Parathyroid adenoma (tissue), 2 donors: ENCODE measurements around the gene ANOS1.

Experiments used
- H2AFZ ChIP-seq: fragments of 300-600 bp; sonication (generic); one replicate; pipeline ENCODE4 v1.7.0; 2017; ENCODE audit warnings: antibody characterized with exemption, mild to moderate bottlenecking
- H3K27ac ChIP-seq: fragments of 300-600 bp; sonication (generic); one replicate; pipeline ENCODE4 v1.7.0; 2017
- H3K27me3 ChIP-seq: fragments of 300-600 bp; sonication (generic); one replicate; pipeline ENCODE4 v1.7.0; 2017; ENCODE audit warnings: low read length; ENCODE audit not compliant: control insufficient read depth, insufficient read depth
- H3K36me3 ChIP-seq: fragments of 300-600 bp; sonication (generic); one replicate; pipeline ENCODE4 v1.7.0; 2017; ENCODE audit warnings: low read length; ENCODE audit not compliant: control insufficient read depth, insufficient read depth
- H3K4me1 ChIP-seq: fragments of 300-600 bp; sonication (generic); one replicate; pipeline ENCODE4 v1.7.0; 2017; ENCODE audit warnings: control low read depth
- H3K4me2 ChIP-seq: fragments of 300-600 bp; sonication (generic); one replicate; pipeline ENCODE4 v1.7.0; 2017; ENCODE audit warnings: low read length
- H3K4me3 ChIP-seq: fragments of 300-600 bp; sonication (generic); one replicate; pipeline ENCODE4 v1.7.0; 2017; ENCODE audit warnings: low read depth, low read length
- H3K79me2 ChIP-seq: fragments of 300-600 bp; sonication (generic); one replicate; pipeline ENCODE4 v1.7.0; 2017; ENCODE audit warnings: control low read depth
- H3K9ac ChIP-seq: fragments of 300-600 bp; sonication (generic); one replicate; pipeline ENCODE4 v1.7.0; 2017; ENCODE audit warnings: mild to moderate bottlenecking
- H3K9me3 ChIP-seq: fragments of 300-600 bp; sonication (generic); one replicate; pipeline ENCODE4 v1.7.0; 2017; ENCODE audit warnings: low read length; ENCODE audit not compliant: control insufficient read depth
- TF ChIP-seq, protein P1 (sequence below): fragments of 300-600 bp; sonication (generic); IDR thresholded peaks from one replicate; pipeline ENCODE4 v1.7.0; 2017; ENCODE audit warnings: antibody characterized with exemption, mild to moderate bottlenecking
- donor health status: primary hyperparathyroidism.

Gene ANOS1

GRCh38 chrX:8689473-8689872, 42.5 kb downstream of the ANOS1 start:
- Histone ChIP-seq H2AFZ (no peak overlapping the region), H3K9ac (no peak overlapping the region), H3K4me1 (no peaks in the 10 kb centered on the region), H3K27ac (no peak overlapping the region), H3K4me2 (no peak overlapping the region), H3K79me2 (no peaks in the 10 kb centered on the region), H3K4me3 (no peak overlapping the region), H3K27me3 (no peaks in the 10 kb centered on the region), H3K36me3 (no peaks in the 10 kb centered on the region), H3K9me3 (no peaks in the 10 kb centered on the region)
- TF ChIP-seq, protein P1, sequence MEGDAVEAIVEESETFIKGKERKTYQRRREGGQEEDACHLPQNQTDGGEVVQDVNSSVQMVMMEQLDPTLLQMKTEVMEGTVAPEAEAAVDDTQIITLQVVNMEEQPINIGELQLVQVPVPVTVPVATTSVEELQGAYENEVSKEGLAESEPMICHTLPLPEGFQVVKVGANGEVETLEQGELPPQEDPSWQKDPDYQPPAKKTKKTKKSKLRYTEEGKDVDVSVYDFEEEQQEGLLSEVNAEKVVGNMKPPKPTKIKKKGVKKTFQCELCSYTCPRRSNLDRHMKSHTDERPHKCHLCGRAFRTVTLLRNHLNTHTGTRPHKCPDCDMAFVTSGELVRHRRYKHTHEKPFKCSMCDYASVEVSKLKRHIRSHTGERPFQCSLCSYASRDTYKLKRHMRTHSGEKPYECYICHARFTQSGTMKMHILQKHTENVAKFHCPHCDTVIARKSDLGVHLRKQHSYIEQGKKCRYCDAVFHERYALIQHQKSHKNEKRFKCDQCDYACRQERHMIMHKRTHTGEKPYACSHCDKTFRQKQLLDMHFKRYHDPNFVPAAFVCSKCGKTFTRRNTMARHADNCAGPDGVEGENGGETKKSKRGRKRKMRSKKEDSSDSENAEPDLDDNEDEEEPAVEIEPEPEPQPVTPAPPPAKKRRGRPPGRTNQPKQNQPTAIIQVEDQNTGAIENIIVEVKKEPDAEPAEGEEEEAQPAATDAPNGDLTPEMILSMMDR = no peak

DNA sequence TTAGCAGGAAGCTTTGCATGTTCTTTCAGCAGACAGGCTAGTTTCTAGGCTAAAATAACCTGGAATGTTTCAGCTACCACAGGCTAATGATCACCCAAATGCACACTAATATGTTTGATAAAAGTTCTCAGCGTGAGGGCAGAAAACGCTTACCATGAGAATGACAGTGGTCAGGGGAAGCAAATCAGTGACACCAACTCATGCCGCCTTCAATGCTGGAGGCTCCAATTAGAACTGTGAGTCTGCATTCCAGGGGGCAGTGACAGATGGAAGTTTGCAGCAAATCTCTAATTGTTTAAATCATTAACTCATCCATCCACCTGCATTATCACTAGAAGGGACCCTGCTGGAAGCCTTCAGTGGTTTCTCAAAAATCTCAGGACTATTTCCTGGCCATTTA, 43.2 kb downstream of the ANOS1 start:
- no peaks in the 10 kb centered on the region for H3K4me1 ChIP-seq
- H3K4me2 ChIP-seq = no peak overlapping the region
- TF ChIP-seq, protein P1 = no peak
- H3K27me3 ChIP-seq = no peaks in the 10 kb centered on the region
- no peaks in the 10 kb centered on the region for H3K36me3 ChIP-seq
- no peak overlapping the region for H3K9ac ChIP-seq
- H3K9me3 ChIP-seq = no peaks in the 10 kb centered on the region
- no peak overlapping the region for H3K4me3 ChIP-seq
- no peaks in the 10 kb centered on the region for H3K79me2 ChIP-seq
- H2AFZ ChIP-seq = no peak overlapping the region
- H3K27ac ChIP-seq = no peak overlapping the region

DNA sequence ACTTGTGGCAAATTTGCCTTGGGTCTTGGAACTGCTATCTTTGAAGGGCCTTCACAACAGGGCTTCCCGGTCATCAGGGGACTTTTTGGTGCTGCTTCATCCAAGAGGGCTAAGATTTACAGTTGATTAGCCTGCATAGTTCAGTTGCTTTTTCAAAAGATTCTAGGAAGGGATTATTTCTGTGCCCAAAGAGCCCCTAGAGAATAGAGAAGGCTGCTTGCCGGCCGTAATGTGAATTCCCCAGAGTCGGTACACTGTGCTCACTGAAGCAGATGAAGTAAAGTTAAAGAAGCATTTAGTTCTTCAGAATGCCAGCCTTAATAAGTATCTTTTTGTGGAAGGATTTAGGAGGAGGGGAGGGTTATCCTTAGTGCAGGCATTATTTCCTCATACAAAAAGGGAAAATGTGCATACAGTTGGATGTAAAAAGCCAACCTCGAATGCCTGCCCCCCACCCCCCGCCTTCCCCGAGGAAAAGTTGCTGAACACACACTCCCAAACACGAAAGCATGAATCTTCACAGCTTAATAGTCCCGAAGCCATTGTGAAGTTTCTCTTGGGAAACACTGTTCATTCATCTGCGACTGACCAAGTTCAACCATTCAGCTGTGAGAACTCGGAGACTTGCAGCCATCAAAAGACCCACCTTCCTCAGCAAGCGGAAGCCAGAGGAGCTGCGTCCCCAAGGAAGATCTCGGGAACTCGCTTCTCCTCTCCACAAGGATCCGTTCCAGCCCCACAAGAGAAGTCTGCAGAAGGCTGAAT, 47.6 kb downstream of the ANOS1 start:
- Histone ChIP-seq H3K79me2 (no peaks in the 10 kb centered on the region), H3K27me3 (no peaks in the 10 kb centered on the region), H3K9me3 (no peaks in the 10 kb centered on the region), H3K36me3 (no peaks in the 10 kb centered on the region), H3K4me2 (no peak overlapping the region), H3K9ac (no peak overlapping the region), H3K27ac (no peak overlapping the region), H3K4me1 (no peaks in the 10 kb centered on the region), H3K4me3 (no peak overlapping the region), H2AFZ (no peak overlapping the region)
- TF ChIP-seq, protein P1 = no peak

GRCh38 chrX:8683687-8684086, 48.2 kb downstream of the ANOS1 start:
- no peak overlapping the region for H3K9ac ChIP-seq
- no peaks in the 10 kb centered on the region for H3K4me1 ChIP-seq
- no peaks in the 10 kb centered on the region for H3K36me3 ChIP-seq
- H3K79me2 ChIP-seq = no peaks in the 10 kb centered on the region
- TF ChIP-seq, protein P1 = no peak
- H2AFZ ChIP-seq = no peak overlapping the region
- H3K9me3 ChIP-seq = no peaks in the 10 kb centered on the region
- no peaks in the 10 kb centered on the region for H3K27me3 ChIP-seq
- no peak overlapping the region for H3K27ac ChIP-seq
- no peak overlapping the region for H3K4me2 ChIP-seq
- H3K4me3 ChIP-seq = no peak overlapping the region

- Histone ChIP-seq H3K4me1 (no peaks in the 10 kb centered on the region), H3K27me3 (no peaks in the 10 kb centered on the region)
- TF ChIP-seq, protein P1 = no peak
Observed at GRCh38 chrX:8679550-8679949, 52.4 kb downstream of the ANOS1 start.

More at GRCh38 chrX:8679550-8679949, 52.4 kb downstream of the ANOS1 start:
- Histone ChIP-seq H3K4me2 (no peak overlapping the region), H3K27ac (no peak overlapping the region), H3K9ac (no peak overlapping the region), H2AFZ (no peak overlapping the region), H3K79me2 (no peaks in the 10 kb centered on the region), H3K4me3 (no peak overlapping the region), H3K9me3 (no peaks in the 10 kb centered on the region), H3K36me3 (no peaks in the 10 kb centered on the region)
